RCC 7860 (cell line): ENCODE measurements around the gene ELAVL2.
"Not testable (repeated sequence)": the region's sequence is repeated elsewhere in the genome, so short reads cannot be mapped to it uniquely, and the experiment has no call there.

Experiments used
- DNase-seq: peaks from one replicate; pipeline ENCODE4 v3.0.0-alpha.2; 2015; ENCODE audit warnings: low spot score
- FAIRE-seq: peaks from 2 replicates; lab custom pipeline; 2012; peaks lifted over from hg19 to GRCh38; lab: Jason Lieb, UNC

Gene ELAVL2

DNA sequence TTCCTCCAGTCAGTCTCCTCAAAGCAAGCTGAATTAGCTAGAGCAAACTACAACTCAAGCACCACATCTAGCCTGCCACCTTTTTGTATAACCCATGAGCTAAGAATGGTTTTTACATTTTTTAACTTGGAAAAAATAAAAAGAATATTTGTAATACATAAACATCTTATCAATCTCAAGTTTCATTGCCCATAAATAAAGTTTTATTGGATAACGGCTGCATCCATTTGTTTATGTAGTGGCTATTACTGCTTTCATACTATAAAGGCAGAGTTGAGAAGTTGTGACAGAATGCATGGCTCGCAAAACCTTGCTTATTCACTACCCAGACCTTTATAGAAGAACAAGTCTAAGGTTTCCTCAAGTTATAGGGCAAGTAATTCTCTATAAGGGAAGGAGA lies 95.7 kb downstream of the ELAVL2 start:
- no peak for FAIRE-seq
- no peak for DNase-seq

DNA sequence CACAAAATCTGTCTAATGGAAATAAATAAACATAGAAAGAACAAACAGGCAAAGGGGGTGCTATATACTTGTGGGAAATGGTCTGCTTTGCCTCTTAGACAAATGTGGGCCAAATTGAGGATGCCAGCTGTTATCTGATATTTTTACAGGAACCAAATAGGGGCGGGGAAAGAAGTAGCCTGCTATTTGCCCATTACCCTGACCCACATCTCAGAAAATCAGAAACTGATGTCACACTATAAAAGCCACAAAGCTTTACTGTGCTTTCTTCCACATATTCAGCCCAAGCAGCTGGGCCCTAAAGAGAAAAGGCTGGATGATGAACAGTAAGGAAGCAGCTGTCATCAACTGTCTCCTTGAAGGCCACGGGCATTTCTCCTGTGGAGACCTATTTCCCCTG lies 97.3 kb downstream of the ELAVL2 start:
- FAIRE-seq (no peak), DNase-seq (no peak)

DNA sequence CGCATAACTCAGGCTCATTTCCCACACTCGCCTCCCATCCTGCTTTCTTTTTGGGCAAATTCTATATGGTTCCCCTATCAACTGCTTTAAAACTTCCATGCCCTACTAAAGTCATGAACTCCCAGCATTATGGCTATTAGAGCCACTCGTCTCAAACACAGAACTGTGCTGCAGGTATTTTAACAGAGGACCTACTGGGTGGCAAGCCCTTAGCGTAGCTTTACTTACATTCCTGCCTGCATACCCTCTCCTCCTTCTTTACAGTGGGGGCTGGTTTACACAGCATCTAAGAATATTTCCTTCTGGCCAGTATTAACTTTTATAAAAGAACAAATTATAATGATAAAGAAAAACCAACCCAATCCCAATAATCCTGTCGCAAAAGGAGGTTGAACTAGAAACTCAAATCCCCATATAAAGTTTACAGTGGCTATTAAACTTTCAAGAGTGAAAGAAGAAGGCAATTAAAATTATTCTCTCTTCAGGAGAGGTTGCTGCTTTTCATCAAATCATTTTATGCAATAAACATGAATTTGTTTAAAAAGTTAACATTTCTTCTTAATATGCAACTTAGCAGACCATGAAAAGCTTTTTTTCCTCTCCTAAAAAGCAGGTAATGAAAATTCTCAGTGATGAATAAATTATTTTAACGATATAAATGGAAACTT lies 100.6 kb downstream of the ELAVL2 start:
- FAIRE-seq, result no peak

DNA sequence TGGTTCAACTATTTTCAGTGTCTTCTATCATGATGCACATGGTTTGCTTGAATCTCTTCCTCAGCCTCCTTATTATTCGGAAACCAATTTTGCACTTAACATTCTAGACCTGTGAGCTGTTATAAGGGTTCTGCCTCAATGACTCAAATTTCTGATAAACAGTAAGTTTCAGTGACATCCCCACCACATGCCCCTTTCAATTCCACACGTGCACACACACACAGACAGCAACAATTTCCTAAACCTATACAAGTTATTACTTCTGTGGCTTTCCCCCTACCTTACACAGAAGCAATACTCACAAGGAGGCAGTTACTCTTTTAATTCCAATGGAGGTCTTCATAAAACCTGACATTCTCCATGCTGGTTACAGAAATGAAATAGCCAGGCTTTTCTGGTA lies 102.4 kb downstream of the ELAVL2 start:
- DNase-seq, result no peak
- no peak for FAIRE-seq

More for the DNA sequence above, 100.6 kb downstream of the ELAVL2 start:
- DNase-seq, result no peak

DNA sequence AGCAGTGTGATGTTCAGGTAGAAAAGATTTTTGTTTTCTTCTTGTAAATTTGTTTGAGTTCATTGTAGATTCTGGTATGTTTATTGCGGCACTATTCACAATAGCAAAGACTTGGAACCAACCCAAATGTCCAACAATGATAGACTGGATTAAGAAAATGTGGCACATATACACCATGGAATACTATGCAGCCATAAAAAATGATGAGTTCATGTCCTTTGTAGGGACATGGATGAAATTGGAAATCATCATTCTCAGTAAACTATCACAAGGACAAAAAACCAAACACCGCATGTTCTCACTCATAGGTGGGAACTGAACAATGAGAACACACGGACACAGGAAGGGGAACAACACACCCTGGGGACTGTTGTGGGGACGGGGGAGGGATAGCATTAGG lies 103.0 kb downstream of the ELAVL2 start:
- DNase-seq, FAIRE-seq: not testable (repeated sequence)

DNA sequence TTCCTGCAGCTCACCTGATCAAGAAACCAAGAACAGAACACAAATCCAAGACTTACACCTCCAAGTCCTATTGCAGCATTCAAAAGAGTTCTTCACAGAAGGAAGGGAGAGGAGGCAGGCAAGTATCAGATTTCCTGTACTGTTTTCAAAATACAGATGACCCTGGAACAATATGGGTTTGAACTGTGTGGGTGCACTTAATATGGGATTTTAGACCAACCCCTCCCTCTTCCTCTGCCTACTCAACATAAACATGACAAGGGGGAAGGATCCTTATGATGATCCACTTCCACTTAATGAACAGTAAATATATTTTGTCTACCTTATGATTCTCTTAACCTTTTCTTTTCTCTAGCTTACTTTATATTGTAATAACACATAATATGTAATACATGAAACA lies 104.6 kb downstream of the ELAVL2 start:
- FAIRE-seq, result no peak
- no peak for DNase-seq

DNA sequence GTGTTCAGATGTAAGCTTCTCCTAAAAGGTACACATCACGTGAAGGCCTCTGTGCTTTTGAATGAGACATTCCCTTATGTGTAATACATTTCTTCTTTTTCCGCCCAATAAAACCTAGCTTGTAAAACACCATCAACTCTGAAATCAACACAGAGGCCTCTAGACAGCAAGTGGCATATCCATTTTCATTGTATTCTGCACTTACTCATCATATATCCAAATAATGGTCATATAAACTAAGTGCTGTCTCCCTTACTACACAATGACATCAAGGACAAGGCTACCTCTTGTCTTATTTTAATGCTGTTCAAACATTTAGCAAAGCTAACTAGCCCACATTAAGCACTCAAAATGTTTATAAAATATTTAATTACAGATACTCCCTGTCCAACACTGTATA lies 108.5 kb downstream of the ELAVL2 start:
- FAIRE-seq (no peak), DNase-seq (no peak)

DNA sequence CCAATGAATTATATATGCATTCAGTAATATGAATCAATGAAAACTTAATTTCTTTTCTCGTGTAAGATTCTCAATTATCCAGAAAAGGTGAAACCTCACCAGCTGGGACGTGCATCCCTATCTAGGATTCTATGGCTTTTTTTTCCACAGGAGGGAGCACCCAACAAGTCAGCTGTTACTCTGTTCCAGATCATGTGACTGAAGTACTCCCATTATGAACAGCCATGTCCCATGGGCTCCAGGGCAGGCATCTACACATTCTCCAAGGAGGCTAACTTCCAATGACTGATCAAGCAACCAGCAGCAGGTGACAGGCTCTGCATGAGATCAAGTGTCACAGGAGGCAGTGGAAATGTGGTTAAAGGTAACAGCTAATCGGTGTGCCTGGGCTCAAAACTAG lies 118.8 kb downstream of the ELAVL2 start:
- FAIRE-seq (no peak), DNase-seq (no peak)

DNA sequence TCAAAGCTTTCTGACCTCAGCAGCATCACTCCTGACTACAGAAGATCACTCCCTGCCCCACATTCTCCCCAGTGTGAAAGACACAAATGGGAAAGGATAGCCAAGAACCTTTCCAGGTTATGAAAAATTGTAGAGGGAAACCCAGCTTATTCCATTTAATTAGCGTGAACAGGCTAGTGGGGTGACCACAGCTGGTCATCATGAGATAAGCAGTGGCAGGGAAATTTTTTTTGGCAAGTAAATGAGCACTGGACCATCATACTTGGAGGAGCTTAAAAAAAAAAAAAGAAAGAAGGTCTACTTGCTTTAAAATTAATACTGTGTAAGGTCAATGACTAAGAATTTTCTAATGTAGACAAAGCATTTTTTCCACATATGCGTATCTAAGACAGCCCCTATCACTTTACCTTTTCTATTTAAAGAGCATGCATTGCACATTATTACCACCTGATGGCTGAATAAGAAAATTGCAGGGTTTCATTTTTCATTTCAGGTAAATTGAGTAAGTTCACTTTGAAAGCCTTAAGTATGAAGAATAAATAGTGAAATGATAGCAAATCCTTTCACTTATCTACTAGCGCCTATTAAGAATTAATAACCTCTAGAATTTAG lies 123.6 kb downstream of the ELAVL2 start:
- DNase-seq (peak; percentile 9), FAIRE-seq (no peak)

DNA sequence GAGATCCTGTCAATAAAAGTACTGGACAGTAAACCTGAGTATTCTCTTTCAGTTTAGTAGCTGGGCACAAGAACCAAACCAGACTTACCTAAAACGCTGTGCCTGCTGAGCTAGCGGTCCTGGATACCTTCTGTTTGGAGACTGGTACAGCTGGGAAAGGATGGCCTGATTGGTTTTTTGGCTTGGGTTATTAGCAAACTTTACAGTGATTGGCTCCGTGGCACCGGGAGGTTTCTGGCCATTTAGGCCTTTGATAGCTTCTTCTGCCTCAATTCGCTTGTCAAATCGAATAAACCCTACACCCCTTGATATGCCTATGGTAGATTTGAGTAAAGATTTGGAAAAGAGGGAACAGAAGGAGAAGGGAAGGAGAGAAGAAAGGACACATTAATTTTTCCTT lies 124.7 kb downstream of the ELAVL2 start:
- FAIRE-seq, result no peak
- no peak for DNase-seq

DNA sequence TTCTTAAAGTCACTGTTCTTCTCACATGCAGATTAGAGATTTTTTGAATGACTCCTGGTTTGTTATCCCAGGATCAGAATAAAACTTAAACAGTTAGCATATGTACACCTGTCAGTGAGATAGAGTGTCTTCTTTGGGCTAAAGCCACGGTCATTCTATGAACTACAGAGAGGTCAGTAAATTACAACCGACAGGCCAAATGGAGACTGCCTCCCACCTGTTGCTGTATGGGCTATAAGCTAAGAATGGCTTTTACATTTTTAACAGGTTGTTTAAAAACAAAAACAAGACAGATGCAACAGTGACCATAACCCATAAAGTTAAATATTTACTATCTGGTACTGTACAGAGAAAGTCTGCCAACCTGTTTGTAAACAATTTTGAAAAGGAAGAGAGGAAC lies 125.7 kb downstream of the ELAVL2 start:
- no peak for DNase-seq
- no peak for FAIRE-seq

DNA sequence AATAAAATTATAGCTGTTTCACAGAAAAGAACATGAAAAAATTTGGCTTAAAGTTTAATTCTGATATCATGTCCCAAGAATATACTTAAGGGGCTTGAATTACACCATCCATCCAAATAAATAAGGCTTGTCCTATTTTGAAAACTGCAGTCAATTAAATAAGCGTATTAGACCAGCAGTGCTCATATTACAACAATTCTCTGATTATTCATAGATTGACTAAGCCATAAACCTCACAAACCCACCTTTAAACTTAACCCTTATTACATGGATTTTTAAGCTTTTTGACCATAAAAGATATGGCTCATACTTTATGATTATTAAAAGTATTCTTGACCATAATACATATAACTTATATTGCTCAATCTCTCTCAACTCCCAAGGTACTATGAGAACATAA lies 127.9 kb downstream of the ELAVL2 start:
- DNase-seq (no peak), FAIRE-seq (no peak)

DNA sequence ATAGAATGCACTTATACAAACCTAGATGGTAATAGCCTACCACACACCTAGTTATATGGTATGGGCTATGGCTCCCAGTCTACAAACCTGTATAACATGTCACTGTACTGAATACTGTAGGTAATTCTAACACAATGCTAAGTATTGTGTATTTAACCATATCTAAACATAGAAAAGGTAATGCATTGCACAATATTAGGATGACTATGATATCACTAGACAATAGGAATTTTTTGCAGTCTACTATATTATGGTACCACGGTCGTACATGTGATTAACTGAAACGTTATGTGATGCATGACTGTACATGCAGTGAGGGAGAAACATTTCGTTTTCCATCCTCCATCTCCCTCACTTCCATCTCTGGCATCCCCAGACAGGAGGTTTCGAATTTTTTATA lies 130.5 kb downstream of the ELAVL2 start:
- DNase-seq, result no peak
- FAIRE-seq, result no peak

DNA sequence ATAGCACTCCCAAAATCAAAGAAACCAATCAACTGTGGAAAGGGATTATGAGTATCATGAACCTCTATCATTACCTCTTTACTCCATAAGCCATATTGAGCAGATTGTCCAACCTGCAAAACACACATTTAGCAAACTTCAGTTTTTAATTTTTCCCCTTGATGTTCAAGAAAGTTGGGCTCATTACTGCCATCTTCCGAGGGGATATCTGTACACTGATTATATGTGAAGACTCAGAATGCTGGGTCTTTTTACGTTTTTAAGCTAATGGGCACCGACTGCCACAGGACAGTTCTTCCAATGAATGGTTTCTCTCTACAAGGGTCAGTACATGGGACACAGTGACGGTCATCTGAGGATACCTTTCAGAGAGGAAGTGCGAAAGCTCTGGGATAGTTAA lies 132.7 kb downstream of the ELAVL2 start:
- DNase-seq (no peak), FAIRE-seq (no peak)

DNA sequence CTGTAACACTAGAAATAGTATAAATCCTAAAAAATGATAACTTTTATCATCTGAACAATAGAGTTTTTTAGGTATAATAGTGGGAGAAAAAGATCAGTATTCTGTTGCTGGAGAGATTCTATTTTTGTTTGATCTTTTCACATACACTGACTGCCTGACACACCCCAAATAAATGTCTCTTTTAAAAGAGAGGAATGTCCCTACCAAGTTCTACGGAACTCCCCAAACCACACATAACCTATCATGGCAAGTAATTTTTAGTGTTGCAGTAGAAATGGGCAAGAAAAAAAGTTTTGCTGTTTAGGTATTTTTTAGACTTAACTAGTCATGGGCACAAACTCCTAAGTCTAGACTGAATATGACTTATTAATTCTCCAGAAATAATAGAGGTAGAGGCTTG lies 139.1 kb downstream of the ELAVL2 start:
- DNase-seq (no peak), FAIRE-seq (no peak)

DNA sequence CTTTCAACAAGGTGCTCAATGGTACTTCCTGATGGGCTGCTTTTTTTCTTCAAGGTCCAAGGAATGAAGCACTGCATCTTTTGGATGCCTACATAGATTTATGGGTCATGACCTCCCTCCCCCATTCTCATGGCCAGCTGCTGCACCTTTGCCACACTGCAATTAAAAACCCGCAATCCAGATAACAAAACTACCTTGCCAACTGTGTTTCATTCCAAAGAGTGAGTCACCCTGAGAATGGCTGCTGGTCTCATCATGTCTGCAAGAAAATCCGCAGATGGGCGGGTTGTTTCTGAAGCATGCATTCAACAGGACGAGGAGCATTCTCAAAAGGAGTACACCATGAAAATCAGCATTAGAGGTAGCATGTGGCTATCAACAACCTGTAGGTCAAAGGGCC lies 139.8 kb downstream of the ELAVL2 start:
- FAIRE-seq, result peak; percentile 91
- DNase-seq, result peak; percentile 79

DNA sequence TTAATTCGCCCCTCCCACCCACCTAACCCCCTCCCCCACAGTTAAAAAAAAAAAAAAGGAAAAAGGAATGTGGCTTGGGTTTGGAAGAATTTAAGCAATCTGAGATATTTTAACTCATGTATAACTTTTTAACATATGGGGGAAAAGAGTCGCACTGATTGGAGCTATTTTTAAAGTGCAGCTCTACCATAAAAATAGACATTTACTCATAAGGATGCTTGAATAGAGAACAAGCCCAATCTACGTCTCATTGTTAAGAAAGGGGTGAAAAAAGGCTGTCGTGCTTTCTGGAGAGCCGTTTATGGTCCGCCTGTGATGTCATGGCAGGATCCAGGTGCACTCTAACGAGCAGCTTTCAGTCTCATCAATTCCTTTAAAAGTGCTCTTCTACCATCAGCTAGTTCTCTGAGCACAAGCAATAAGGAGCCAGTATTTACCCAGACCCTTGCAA lies 142.4 kb downstream of the ELAVL2 start:
- FAIRE-seq (no peak), DNase-seq (no peak)

DNA sequence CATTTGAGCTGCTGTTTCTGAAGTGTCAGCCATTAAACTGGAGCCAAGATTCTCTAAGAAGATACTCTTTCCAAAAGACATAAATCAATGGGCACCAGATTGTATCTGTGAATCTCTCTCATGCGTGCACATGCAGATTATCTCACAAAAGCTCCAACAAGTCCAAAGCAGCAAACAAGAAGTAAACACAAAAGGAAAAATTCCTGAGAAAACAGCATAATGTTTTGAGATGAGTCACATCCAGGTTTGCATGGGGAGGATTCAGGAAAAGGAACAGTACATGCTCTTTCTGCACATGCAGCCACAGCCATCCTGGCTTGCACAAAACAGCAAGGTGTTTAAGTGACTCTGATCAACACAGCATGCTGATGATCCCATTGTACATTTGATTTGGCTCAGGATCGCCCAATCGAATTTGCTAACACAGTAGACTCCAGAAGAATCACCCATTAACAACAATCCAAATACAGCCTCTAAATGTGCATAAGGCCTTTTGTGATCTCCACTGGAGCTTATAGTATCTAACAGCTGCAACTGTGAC lies 143.1 kb downstream of the ELAVL2 start:
- DNase-seq (no peak), FAIRE-seq (no peak)

DNA sequence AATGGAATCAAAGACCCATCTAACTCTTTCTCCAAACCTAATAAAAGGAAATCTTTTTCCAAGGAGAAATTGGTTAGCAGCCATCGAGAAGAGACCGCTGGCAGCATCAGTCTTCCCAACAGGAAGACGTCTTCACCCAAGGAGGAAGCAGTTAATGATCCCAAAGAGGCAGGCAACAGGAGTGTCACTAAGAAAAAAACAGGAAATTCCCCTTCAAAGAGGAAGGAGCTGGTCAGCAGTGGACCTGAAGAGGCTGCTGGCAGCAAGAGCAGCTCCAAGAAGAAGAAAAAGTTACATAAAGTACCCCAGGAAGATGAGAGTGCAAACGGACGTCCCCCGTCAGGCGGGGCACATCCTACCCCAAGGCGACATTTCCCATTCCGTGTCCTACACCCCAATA lies 143.7 kb downstream of the ELAVL2 start:
- FAIRE-seq, result no peak
- no peak for DNase-seq

DNA sequence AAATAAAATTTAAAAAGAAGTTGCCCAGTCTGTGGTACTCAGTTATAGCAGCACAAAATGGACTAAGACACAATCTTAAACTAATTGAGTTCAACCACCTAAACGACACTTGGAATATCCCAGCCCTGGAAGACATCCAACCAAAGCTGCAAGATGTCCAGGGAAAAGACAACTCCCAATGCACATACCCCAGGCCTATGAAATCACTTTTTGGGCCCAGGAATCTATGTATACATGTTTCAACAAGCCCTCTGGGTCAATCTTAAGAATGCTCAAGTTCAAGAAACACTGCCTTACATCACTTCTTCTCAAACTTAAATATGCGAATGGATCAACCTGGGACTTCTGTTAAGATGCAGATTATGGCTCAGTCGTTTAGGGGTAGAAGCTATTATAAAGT lies 148.6 kb downstream of the ELAVL2 start:
- FAIRE-seq (no peak), DNase-seq (no peak)

DNA sequence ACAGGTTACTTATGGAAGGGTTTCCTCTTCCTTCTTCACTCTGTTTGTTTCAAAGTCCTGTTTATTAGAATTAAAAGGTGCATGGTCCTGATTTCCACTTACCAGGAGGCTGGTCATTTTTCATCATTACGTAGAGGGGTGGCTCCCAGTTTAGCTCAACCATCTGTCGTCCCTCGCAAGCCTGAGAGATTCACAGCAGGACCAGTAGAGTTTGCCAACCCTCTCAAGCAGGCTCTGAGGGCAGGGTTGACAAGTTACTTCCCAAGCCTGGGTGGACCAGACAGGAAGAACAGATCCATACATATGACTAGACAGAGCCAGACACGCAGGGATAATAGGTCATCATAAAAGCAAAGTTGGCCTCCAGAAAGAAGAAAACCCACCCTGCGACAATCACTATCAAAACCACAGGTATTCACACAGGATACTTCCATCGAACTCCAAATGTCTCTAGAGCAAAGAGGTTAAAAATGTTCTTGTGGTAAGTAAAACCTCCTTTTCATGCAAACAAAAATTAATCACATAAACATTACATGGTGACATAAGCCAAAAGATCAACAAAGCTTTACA lies 151.9 kb downstream of the ELAVL2 start:
- DNase-seq (no peak), FAIRE-seq (no peak)

DNA sequence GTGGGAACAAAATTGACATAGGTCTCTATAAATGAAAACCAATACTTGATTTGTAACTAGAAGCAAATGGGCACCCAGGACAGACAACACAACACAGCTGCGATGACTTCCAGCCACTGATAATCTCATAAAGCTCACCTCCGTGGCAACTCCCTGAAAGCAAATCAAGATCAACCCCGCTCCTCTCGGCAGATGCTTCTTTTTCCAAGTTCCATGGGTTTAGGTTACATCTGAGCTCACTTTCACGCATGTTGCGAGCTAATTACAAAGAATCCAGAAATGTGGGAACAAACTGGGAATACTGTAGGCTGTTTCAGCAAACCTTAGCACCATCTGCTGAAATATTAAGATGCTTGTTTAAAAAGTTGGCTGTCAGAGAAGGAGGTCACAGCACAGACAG lies 153.9 kb downstream of the ELAVL2 start:
- DNase-seq, result no peak
- FAIRE-seq, result no peak
